C4-2B (cell line): ENCODE measurements around the gene HOXB8.

ENCODE experiments used
- CTCF ChIP-seq: fragments of 450-650 bp; conservative IDR thresholded peaks from 2 replicates; pipeline ENCODE4 v1.5.1; 2017; ENCODE audit warnings: mild to moderate bottlenecking
- ZFX ChIP-seq: fragments of 450-650 bp; IDR thresholded peaks from 2 replicates; pipeline ENCODE4 v1.6.1; 2017

- TF ChIP-seq CTCF = no peak
- no peak for TF ChIP-seq ZFX
Observed at GRCh38 chr17:48587276-48588073, 27.6 kb downstream of the HOXB8 start.
